Measurements from ENCODE around the gene COL6A3. TPM values are rescaled to one million over a fixed set of nuclear protein-coding genes. Genes with fewer than 3 reads are reported as not detected.

Gene COL6A3
- total RNA-seq, 1 donor from 2014 or later: 645 TPM

- H3K4me1 Mint-ChIP-seq: peaks cover 31% of the 10 kb centered on the region
- H3K27me3 Mint-ChIP-seq (ENCODE audit: low read depth): no peaks in the 10 kb centered on the region
- H3K36me3 Mint-ChIP-seq: no peaks in the 10 kb centered on the region
- no peak for DNase-seq (ENCODE audit: low spot score in 2 of 2, unreplicated experiment in 2 of 2)
- H3K4me3 Mint-ChIP-seq: peak overlapping the region; percentile 55
- H3K9me3 Mint-ChIP-seq: no peaks in the 10 kb centered on the region
- TF ChIP-seq, protein P1, sequence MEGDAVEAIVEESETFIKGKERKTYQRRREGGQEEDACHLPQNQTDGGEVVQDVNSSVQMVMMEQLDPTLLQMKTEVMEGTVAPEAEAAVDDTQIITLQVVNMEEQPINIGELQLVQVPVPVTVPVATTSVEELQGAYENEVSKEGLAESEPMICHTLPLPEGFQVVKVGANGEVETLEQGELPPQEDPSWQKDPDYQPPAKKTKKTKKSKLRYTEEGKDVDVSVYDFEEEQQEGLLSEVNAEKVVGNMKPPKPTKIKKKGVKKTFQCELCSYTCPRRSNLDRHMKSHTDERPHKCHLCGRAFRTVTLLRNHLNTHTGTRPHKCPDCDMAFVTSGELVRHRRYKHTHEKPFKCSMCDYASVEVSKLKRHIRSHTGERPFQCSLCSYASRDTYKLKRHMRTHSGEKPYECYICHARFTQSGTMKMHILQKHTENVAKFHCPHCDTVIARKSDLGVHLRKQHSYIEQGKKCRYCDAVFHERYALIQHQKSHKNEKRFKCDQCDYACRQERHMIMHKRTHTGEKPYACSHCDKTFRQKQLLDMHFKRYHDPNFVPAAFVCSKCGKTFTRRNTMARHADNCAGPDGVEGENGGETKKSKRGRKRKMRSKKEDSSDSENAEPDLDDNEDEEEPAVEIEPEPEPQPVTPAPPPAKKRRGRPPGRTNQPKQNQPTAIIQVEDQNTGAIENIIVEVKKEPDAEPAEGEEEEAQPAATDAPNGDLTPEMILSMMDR (IDR thresholded peaks at IDR 0.05; ENCODE audit: unreplicated experiment): no peak
- peak overlapping the region; percentile 68 for H3K27ac Mint-ChIP-seq
Observed at GRCh38 chr2:237408335-237409000, 5.5 kb downstream of the COL6A3 start.

DNA sequence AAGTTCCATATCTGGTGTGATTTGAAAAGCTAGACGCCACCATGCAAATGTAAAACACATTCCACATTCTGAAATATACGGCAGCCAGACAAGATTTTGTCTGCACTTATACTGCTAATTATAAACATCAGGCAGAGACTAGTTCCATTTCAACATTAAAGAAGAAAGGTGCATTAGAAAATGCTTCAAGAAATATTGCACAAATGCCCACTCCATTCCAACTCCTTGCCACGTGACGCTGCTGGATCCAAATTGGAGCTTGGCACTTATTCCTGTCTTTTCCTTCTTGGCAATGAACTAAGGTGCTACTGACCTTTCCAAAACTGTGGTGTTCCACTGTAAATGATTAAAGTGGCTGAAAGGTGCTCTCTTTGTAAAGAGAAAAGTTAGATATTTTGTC, 6.3 kb downstream of the COL6A3 start:
- peaks cover 32% of the 10 kb centered on the region for H3K4me1 Mint-ChIP-seq
- no peak overlapping the region for H3K27ac Mint-ChIP-seq
- DNase-seq (ENCODE audit: low spot score in 2 of 2, unreplicated experiment in 2 of 2): no peak
- TF ChIP-seq, protein P1 (IDR thresholded peaks at IDR 0.05; ENCODE audit: unreplicated experiment): no peak
- H3K4me3 Mint-ChIP-seq: peak overlapping the region; percentile 4
- no peaks in the 10 kb centered on the region for H3K9me3 Mint-ChIP-seq
- H3K27me3 Mint-ChIP-seq (ENCODE audit: low read depth): no peaks in the 10 kb centered on the region
- no peaks in the 10 kb centered on the region for H3K36me3 Mint-ChIP-seq

DNA sequence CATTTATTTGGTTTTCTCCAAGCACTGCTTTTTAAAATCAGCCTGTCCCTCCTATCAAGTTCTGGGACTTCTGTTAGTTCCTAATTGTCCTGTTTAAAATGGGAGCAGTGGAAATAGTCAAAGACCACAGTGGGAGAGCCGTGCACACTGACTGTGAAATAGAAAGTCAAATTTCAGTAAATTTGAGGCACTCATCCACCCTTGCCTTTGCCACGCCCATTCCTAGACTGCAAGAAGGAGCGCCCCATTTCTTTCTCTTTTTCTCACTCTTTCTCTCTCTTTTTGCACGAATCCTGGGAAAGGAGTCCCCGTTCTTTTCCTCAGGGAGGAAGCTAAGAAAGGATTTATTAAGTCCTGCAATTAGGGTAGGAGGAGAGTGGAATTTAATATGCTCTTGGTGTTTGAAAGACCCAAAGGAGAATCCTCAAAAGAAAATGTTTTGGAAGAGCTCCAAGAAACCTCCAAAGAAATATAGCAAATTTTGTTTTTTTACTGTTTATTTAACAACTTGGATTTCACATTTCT, 7.5 kb downstream of the COL6A3 start:
- DNase-seq (ENCODE audit: low spot score in 2 of 2, unreplicated experiment in 2 of 2): no peak
- H3K27ac Mint-ChIP-seq: peak overlapping the region; percentile 53
- no peak overlapping the region for H3K4me3 Mint-ChIP-seq
- H3K4me1 Mint-ChIP-seq: peaks cover 26% of the 10 kb centered on the region
- no peaks in the 10 kb centered on the region for H3K36me3 Mint-ChIP-seq
- TF ChIP-seq, protein P1 (IDR thresholded peaks at IDR 0.05; ENCODE audit: unreplicated experiment): no peak
- H3K9me3 Mint-ChIP-seq: no peaks in the 10 kb centered on the region
- no peaks in the 10 kb centered on the region for H3K27me3 Mint-ChIP-seq (ENCODE audit: low read depth)

DNA sequence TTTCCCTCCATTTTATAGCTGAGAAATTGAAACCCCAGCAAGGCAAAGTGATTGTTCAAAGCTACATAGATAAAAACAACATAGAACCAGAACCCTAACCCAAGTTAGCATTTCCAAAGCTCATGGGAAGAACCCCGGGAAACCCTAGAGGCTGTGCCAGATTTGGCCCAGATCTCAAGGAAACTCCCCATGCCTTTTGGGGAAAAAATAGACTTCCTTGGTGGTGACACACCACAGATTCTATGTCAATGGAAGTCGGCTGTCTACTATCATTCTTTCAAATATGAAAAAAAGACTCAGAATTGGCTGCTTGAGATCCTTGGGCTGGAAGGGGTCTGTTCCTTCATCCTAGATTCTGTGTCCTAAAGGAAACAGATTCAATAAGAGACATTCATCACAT, 8.4 kb downstream of the COL6A3 start:
- H3K4me3 Mint-ChIP-seq: peak overlapping the region; percentile 16
- TF ChIP-seq, protein P1 (IDR thresholded peaks at IDR 0.05; ENCODE audit: unreplicated experiment): no peak
- H3K27ac Mint-ChIP-seq: peak overlapping the region; percentile 57
- H3K4me1 Mint-ChIP-seq: peaks cover 29% of the 10 kb centered on the region
- H3K9me3 Mint-ChIP-seq: no peaks in the 10 kb centered on the region
- DNase-seq (ENCODE audit: low spot score in 2 of 2, unreplicated experiment in 2 of 2): no peak
- no peaks in the 10 kb centered on the region for H3K36me3 Mint-ChIP-seq
- H3K27me3 Mint-ChIP-seq (ENCODE audit: low read depth): no peaks in the 10 kb centered on the region

GRCh38 chr2:237405006-237405559, 8.9 kb downstream of the COL6A3 start:
- no peak for DNase-seq (ENCODE audit: low spot score in 2 of 2, unreplicated experiment in 2 of 2)
- Mint-ChIP-seq H3K36me3 (no peaks in the 10 kb centered on the region), H3K27ac (peak overlapping the region; percentile 57), H3K4me3 (peak overlapping the region; percentile 16), H3K9me3 (no peaks in the 10 kb centered on the region), H3K27me3 (ENCODE audit: low read depth) (no peaks in the 10 kb centered on the region), H3K4me1 (peaks cover 32% of the 10 kb centered on the region)
- TF ChIP-seq, protein P1 (IDR thresholded peaks at IDR 0.05; ENCODE audit: unreplicated experiment): no peak
